ENCODE results near the gene PIK3AP1.
"Not testable (repeated sequence)": the region's sequence is repeated elsewhere in the genome, so short reads cannot be mapped to it uniquely, and the experiment has no call there.

The PIK3AP1 gene

GRCh38 chr10:96570983-96571964 is 149.0 kb downstream of the PIK3AP1 start:
- DNase-seq: no peak

GRCh38 chr10:96570511-96570910 is 149.8 kb downstream of the PIK3AP1 start:
- DNase-seq: no peak

- no peak for DNase-seq
Observed at GRCh38 chr10:96568402-96568801, 151.9 kb downstream of the PIK3AP1 start.

GRCh38 chr10:96565774-96566173 is 154.5 kb downstream of the PIK3AP1 start:
- no peak for DNase-seq

- DNase-seq: no peak
Observed at GRCh38 chr10:96560966-96561887, 159.1 kb downstream of the PIK3AP1 start.

- DNase-seq: no peak
Observed at GRCh38 chr10:96560489-96560888, 159.8 kb downstream of the PIK3AP1 start.

GRCh38 chr10:96556003-96556402 is 164.3 kb downstream of the PIK3AP1 start:
- DNase-seq: no peak

GRCh38 chr10:96555330-96555729 is 165.0 kb downstream of the PIK3AP1 start:
- DNase-seq: no peak

GRCh38 chr10:96548589-96548988 is 171.7 kb downstream of the PIK3AP1 start:
- DNase-seq: no peak

GRCh38 chr10:96545558-96545957 is 174.8 kb downstream of the PIK3AP1 start:
- DNase-seq: not testable (repeated sequence)

Measured in GF-D8 (cell line).